Liver (tissue), 3 donors: ENCODE results near the gene LMNTD2.

Source experiments
- CTCF ChIP-seq: fragments of 150-350 bp; IDR thresholded peaks from 2 replicates; pipeline ENCODE4 v1.5.1; 2017; ENCODE audit warnings: improper control_type of control experiment, low read depth, low read length; ENCODE audit not compliant: missing input control
- TF ChIP-seq, protein P1 (sequence below): IDR thresholded peaks from 2 replicates; pipeline ENCODE4 v1.6.1; 2016; ENCODE audit warnings: antibody characterized with exemption
- donor health status: healthy.
- donor health status: healthy.

DNA sequence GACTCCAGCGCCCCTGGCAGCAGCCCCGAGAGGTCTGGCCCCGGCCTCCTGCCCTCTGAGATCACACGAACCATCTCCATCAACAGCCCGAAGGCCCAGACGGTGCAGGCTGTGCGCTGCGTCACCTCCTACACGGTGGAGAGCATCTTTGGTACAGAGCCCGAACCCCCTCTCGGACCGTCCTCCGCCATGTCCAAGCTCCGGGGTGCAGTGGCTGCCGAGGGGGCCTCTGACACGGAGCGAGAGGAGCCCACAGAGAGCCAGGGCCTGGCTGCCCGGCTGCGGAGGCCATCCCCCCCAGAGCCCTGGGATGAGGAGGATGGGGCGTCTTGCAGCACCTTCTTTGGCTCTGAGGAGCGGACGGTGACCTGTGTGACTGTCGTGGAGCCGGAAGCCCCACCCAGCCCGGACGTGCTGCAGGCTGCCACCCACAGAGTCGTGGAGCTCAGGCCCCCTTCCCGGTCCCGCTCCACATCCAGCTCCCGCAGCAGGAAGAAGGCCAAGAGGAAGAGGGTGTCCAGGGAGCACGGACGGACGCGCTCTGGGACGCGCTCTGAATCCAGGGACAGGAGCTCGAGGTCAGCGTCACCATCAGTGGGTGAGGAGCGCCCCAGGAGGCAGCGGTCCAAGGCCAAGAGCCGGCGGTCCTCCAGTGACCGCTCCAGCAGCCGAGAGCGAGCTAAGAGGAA, 47.6 kb upstream of the LMNTD2 start:
- TF ChIP-seq, protein P1, sequence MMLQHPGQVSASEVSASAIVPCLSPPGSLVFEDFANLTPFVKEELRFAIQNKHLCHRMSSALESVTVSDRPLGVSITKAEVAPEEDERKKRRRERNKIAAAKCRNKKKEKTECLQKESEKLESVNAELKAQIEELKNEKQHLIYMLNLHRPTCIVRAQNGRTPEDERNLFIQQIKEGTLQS = no peak
- no peak for TF ChIP-seq CTCF
